DOHH2 (cell line): ENCODE data around the gene MPHOSPH9.
"Not testable (repeated sequence)": the region's sequence is repeated elsewhere in the genome, so short reads cannot be mapped to it uniquely, and the experiment has no call there.

Experiments
- H3F3A ChIP-seq: fragments of 200-600 bp; sonication (generic), shearing (Covaris generic); 2 replicates; pipeline ENCODE4 v1.6.0; 2016; ENCODE audit warnings: antibody characterized with exemption, mild to moderate bottlenecking; ENCODE audit not compliant: control insufficient read depth, insufficient read depth
- H3K27ac ChIP-seq: fragments of 200-600 bp; sonication (generic); 2 replicates; pipeline ENCODE4 v1.5.1; 2014; ENCODE audit warnings: low read depth, mild to moderate bottlenecking, low read length, moderate library complexity
- H3K27me3 ChIP-seq: fragments of 200-600 bp; sonication (generic); 2 replicates; pipeline ENCODE4 v1.6.1; 2014; ENCODE audit warnings: mild to moderate bottlenecking, low read length, mixed read lengths; ENCODE audit not compliant: control insufficient read depth
- H3K36me3 ChIP-seq: fragments of 200-600 bp; sonication (generic); 2 replicates; pipeline ENCODE4 v1.6.1; 2014; ENCODE audit warnings: mild to moderate bottlenecking, low read length, moderate library complexity, mixed read lengths; ENCODE audit not compliant: control insufficient read depth
- H3K4me1 ChIP-seq: fragments of 200-600 bp; sonication (generic); 2 replicates; pipeline ENCODE4 v1.6.1; 2014; ENCODE audit warnings: mild to moderate bottlenecking, low read length, mixed read lengths; ENCODE audit not compliant: control insufficient read depth
- H3K4me2 ChIP-seq: fragments of 200-600 bp; sonication (generic); 2 replicates; pipeline ENCODE4 v1.6.0; 2014; ENCODE audit warnings: mild to moderate bottlenecking, low read length, moderate library complexity
- H3K4me3 ChIP-seq: fragments of 200-600 bp; sonication (generic); 2 replicates; pipeline ENCODE4 v1.5.1; 2014; ENCODE audit warnings: mild to moderate bottlenecking, low read length, mixed read lengths
- H3K79me2 ChIP-seq: fragments of 200-600 bp; sonication (generic); 2 replicates; pipeline ENCODE4 v1.6.1; 2014; ENCODE audit warnings: mild to moderate bottlenecking, low read length, mixed read lengths; ENCODE audit not compliant: control insufficient read depth
- H3K9me2 ChIP-seq: fragments of 200-600 bp; sonication (generic); replicated peaks from 2 replicates; pipeline ENCODE4 v1.6.1; 2014; ENCODE audit warnings: mild to moderate bottlenecking, low read length, mixed read lengths; ENCODE audit not compliant: control insufficient read depth
- H3K9me3 ChIP-seq: fragments of 200-600 bp; sonication (generic); 2 replicates; pipeline ENCODE4 v1.6.1; 2014; ENCODE audit warnings: antibody characterized with exemption, low read length, mixed read lengths; ENCODE audit not compliant: control insufficient read depth, insufficient read depth
- H4K20me1 ChIP-seq: fragments of 200-600 bp; sonication (generic); 2 replicates; pipeline ENCODE4 v1.6.0; 2014; ENCODE audit warnings: low read depth, mild to moderate bottlenecking, antibody characterized with exemption, low read length, moderate library complexity; ENCODE audit not compliant: control insufficient read depth, insufficient read depth
- CTCF ChIP-seq: fragments of 200-600 bp; sonication (generic); IDR thresholded peaks from one replicate; pipeline ENCODE4 v1.5.1; 2014; ENCODE audit warnings: antibody characterized with exemption, mild to moderate bottlenecking, low read depth, low read length; ENCODE audit not compliant: poor library complexity, severe bottlenecking
- EZH2phosphoT487 ChIP-seq: fragments of 200-600 bp; sonication (generic); IDR thresholded peaks from 2 replicates; pipeline ENCODE4 v1.6.1; 2017; ENCODE audit warnings: borderline replicate concordance, mild to moderate bottlenecking, antibody characterized with exemption, low read length, moderate library complexity, mixed read lengths

MPHOSPH9 gene

GRCh38 chr12:123206794-123207193 lies 26.1 kb downstream of the MPHOSPH9 start:
- H3K4me3 ChIP-seq, H3K4me1 ChIP-seq, H3K27me3 ChIP-seq, H3K4me2 ChIP-seq, H3K79me2 ChIP-seq, H3K9me2 ChIP-seq, H3F3A ChIP-seq, H3K9me3 ChIP-seq, H3K27ac ChIP-seq, H4K20me1 ChIP-seq: not testable (repeated sequence)
- H3K36me3 ChIP-seq: peaks cover 71% of the 10 kb centered on the region

- no peaks in the 10 kb centered on the region for H3K27me3 ChIP-seq
- H3F3A ChIP-seq: 0 out of 2 replicates have a peak, but pooled peaks cover 4% of the 10 kb centered on the region
- H3K9me2 ChIP-seq: no peaks in the 10 kb centered on the region
- H3K79me2 ChIP-seq: no peaks in the 10 kb centered on the region
- H3K4me2 ChIP-seq: no peak overlapping the region
- TF ChIP-seq CTCF (no peak), EZH2phosphoT487 (no peak)
- no peaks in the 10 kb centered on the region for H3K4me1 ChIP-seq
- no peak overlapping the region for H3K27ac ChIP-seq
- peaks cover 73% of the 10 kb centered on the region for H3K36me3 ChIP-seq
- no peak overlapping the region for H3K4me3 ChIP-seq
- H3K9me3 ChIP-seq: no peaks in the 10 kb centered on the region
- H4K20me1 ChIP-seq: no peaks in the 10 kb centered on the region
Observed at GRCh38 chr12:123200414-123200813, 32.5 kb downstream of the MPHOSPH9 start.

GRCh38 chr12:123199936-123200335 lies 33.0 kb downstream of the MPHOSPH9 start:
- H3K4me2 ChIP-seq: no peak overlapping the region
- TF ChIP-seq EZH2phosphoT487 (no peak), CTCF (no peak)
- peaks cover 73% of the 10 kb centered on the region for H3K36me3 ChIP-seq

GRCh38 chr12:123187637-123188036 lies 45.3 kb downstream of the MPHOSPH9 start:
- no peaks in the 10 kb centered on the region for H4K20me1 ChIP-seq
- TF ChIP-seq CTCF: no peak
- TF ChIP-seq EZH2phosphoT487: no peak
- no peaks in the 10 kb centered on the region for H3K4me1 ChIP-seq
- H3K79me2 ChIP-seq: no peaks in the 10 kb centered on the region
- peaks cover 52% of the 10 kb centered on the region for H3K36me3 ChIP-seq
- no peaks in the 10 kb centered on the region for H3K9me3 ChIP-seq
- H3K27ac ChIP-seq: no peak overlapping the region
- no peaks in the 10 kb centered on the region for H3K9me2 ChIP-seq
- H3K4me2 ChIP-seq: no peak overlapping the region
- H3K4me3 ChIP-seq: no peak overlapping the region
- no peaks in the 10 kb centered on the region for H3K27me3 ChIP-seq
- 0 out of 2 replicates have a peak, but pooled peaks cover 3% of the 10 kb centered on the region for H3F3A ChIP-seq

More at GRCh38 chr12:123199936-123200335, 33.0 kb downstream of the MPHOSPH9 start:
- 0 out of 2 replicates have a peak, but pooled peaks cover 4% of the 10 kb centered on the region for H3F3A ChIP-seq
- H3K4me3 ChIP-seq: no peak overlapping the region
- no peak overlapping the region for H3K27ac ChIP-seq
- H3K9me3 ChIP-seq: no peaks in the 10 kb centered on the region
- H3K4me1 ChIP-seq: no peaks in the 10 kb centered on the region
- no peaks in the 10 kb centered on the region for H3K79me2 ChIP-seq
- H3K27me3 ChIP-seq: no peaks in the 10 kb centered on the region
- H4K20me1 ChIP-seq: no peaks in the 10 kb centered on the region
- H3K9me2 ChIP-seq: no peaks in the 10 kb centered on the region
